LHCN-M2 (cell line): ENCODE data around the gene CAMK2D. TPM values are rescaled to one million over a fixed set of nuclear protein-coding genes. Genes with fewer than 3 reads are reported as not detected.
A peak's percentile ranks its signal among the peaks of the same experiment; 100 is the strongest.
"Not testable (repeated sequence)": the region's sequence is repeated elsewhere in the genome, so short reads cannot be mapped to it uniquely, and the experiment has no call there.

ENCODE experiments used
- DNase-seq: peaks from one replicate; pipeline ENCODE4 v3.0.0-alpha.2; 2012; ENCODE audit warnings: low read depth
- polyA plus RNA-seq: library from polyadenylated mRNA; unstranded; fragments of >200 nt; gene quantifications from one replicate; pipeline ENCODE4 v1.2.1, GENCODE V29; 2012; ENCODE audit warnings: missing spikeins
- total RNA-seq: library from RNA; depleted of rRNA; stranded (reverse); fragments of >200 nt; gene quantifications from 2 replicates; pipeline ENCODE4 v1.2.3, GENCODE V29; 2014; rRNA removed

CAMK2D gene
- total RNA-seq: 73.6 and 99.8 TPM in 2 replicates
- polyA plus RNA-seq: 43.6 TPM

DNA sequence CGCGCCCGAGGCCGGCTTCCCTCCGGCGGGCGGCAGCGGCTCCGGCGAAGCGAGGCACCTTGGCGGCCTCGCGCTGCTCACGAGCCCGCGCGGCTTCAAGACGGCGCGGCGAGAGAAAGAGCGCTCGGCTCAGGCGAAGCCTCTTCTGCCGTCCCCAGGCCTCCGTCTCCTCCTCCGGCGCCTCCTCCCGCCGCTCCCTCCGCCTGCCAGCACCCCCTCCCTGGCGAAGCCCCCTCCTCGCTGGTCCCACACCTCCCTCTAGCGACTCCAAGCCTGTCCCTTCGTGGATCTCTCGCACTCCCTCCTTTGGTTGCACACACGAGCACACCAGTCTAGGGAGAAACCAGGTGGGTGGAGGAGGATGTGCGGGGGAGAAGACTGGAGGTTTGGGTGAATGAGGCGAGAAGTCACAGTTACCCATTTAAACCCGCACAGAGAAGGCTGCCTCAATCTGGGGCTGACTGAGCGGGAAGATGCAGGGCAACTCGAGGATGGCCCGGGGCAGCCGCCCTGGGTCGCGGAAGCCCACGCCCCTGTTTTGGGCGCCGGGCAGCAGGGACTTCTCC, at the start of gene CAMK2D:
Gene CAMK2D, minus strand, starts transcription at position 119 of the 566 bp plus-strand sequence. CDS start 670 bp downstream, outside the sequence.
- DNase-seq: peak; percentile 91

DNA sequence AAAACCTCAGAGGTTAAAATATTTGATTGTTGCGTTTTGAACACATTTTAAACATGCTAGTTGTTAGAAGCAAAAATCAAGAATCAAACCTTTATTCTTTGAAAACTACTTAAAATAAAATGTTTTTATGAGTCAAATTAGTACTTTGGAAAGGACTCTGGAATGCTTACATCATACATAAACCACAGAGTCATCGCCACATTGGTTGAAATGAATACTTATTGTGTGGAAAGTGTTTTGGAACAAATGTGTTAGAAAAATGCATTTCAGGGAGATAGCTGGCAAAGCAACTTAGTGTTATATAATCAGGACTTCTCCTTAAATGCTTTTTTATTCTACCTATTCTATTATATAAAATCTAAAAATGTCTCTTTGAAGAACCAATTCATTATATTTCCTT, 49.4 kb upstream of the CAMK2D start:
- peak; percentile 80 for DNase-seq

DNA sequence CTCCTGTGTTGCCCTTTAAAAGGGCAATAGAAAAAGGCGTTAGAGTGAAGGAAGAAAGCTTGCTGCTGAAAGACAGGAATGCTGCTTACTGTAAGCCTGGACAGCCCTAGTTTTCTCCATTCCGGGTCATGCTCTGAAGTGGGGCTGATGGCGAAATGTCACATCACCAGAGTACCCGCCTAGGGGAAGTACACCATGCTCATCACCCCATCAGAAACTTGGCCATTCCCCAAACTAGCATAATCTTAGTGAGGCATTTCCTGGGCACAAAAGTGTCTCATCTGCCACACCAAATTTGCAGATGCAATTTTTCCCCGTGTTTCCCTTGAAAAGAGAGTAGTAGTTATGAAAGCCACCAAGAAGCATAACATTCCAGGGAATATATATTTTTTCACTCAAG, 47.8 kb upstream of the CAMK2D start:
- peak; percentile 78 for DNase-seq

- DNase-seq: no peak
These were observed 45.3 kb upstream of the CAMK2D start for GRCh38 chr4:113806850-113807249.

DNA sequence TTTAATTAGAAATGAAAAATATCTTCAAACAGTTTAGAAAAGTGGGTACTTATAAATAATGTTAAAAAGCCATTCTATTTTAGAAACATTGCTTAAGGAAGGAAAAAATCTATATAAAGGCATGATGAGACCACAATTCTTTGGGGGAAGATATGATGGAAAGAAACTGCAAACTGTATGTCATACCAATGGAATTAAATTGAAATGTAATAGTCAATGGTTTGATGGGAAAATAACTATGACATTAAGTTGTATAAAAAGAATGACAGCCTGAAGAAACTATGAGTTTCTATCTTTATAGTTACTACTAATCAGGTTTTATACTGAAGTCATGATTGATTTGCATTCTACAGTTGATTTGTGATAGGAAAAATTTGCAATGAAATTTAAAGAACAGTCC, 40.3 kb upstream of the CAMK2D start:
- no peak for DNase-seq

DNA sequence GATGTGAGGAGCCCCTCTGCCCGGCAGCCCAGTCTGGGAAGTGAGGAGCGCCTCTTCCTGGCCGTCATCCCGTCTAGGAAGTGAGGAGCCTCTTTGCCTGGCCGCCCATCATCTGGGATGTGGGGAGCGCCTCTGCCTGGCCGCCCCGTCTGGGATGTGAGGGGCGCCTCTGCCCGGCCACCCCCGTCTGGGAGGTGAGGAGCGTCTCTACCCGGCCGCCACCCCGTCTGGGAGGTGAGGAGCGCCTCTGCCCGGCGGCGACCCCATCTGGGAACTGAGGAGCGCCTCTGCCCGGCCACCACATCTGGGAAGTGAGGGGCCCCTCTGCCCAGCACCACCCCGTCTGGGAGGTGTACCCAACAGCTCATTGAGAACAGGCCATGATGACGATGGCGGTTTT, 34.8 kb upstream of the CAMK2D start:
- DNase-seq: not testable (repeated sequence)

DNA sequence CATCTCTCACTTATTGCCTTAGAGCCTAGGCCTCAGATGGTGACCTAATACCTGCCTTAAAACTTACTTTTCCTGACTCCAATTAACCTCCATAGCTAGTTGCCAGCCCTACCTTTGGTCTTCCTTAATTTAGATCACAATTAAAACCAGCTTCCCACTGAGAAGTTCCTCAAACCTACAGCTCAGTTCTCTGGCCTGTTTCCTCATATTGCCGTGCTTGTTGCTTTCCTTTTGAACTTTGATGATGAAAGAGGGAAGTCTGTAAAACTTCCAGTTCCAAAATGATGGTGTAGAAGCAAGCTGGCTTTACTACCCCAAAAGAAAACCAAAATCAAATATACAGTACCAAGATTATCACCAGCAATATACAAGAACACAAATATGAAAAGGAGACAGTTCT, 28.9 kb upstream of the CAMK2D start:
- no peak for DNase-seq

DNA sequence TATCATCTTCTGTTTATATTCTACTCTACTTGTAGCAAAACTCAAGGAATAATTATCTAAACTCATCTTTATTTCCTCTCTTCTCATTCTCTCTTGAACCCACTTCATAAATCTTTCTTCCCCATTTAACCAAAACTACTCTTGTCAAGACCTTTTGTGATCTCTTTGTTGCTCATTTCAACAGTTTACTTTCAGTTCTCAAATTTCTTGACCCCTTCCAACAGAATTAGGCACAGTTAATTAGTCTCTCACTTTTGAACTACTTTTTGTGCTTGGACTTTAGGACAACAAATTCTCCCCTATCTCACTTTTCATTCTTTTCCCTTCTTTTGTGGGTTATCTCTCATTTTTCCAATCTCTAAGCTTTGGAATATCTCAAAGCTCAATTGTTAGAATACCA, 27.4 kb upstream of the CAMK2D start:
- no peak for DNase-seq

GRCh38 chr4:113785781-113786180, 24.2 kb upstream of the CAMK2D start:
- no peak for DNase-seq

GRCh38 chr4:113784497-113785250, 23.1 kb upstream of the CAMK2D start:
- peak; percentile 97 for DNase-seq

- DNase-seq: no peak
These were observed 22.2 kb upstream of the CAMK2D start for GRCh38 chr4:113783701-113784100.

GRCh38 chr4:113783289-113783688, 21.8 kb upstream of the CAMK2D start:
- no peak for DNase-seq

GRCh38 chr4:113781439-113782040, 20.0 kb upstream of the CAMK2D start:
- DNase-seq: peak; percentile 53

DNA sequence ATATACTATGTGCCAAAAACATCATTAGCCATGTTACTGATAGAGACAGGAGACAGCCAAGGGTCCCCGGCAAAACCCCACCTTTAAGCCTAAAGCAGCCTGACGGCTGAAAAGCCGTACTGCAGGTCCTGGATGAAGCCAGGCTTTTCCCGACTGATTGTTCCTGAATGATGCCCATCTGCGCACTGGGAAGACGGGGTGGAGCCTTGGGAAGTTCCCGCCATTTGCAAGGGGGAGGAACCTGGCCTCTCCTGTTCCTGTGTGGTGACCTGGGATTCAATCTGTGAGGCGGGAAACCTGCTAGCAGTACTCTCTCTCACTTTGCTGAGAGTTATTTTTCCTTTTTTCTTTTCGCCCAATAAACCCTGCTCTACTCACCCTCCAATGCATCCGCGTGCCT, 15.1 kb upstream of the CAMK2D start:
- DNase-seq: no peak

- no peak for DNase-seq
These were observed 14.5 kb upstream of the CAMK2D start for GRCh38 chr4:113776016-113776415.

- DNase-seq: no peak
These were observed 12.2 kb upstream of the CAMK2D start for GRCh38 chr4:113773756-113774155.

GRCh38 chr4:113773014-113773413, 11.5 kb upstream of the CAMK2D start:
- DNase-seq: no peak

- no peak for DNase-seq
These were observed 10.8 kb upstream of the CAMK2D start for GRCh38 chr4:113772319-113772718.

DNA sequence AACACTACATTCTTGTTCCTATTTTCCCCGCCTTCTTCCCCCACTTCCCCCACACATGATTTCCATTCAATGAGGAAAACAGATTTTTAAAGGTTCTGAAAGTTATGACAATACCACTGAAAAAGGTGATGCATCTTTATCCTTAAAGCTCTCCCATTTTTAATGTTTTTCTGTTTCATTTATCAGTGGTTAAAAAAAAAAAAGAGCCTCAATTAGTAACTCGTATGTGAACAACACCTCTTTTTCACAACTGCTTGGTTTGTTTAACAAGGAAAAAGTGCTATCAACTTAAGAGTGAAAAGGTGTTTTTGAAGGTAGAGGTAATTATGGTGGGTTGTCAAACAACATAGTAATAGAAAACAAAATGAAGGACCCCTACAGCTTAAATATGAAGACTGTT, 8.2 kb upstream of the CAMK2D start:
- DNase-seq: no peak

DNA sequence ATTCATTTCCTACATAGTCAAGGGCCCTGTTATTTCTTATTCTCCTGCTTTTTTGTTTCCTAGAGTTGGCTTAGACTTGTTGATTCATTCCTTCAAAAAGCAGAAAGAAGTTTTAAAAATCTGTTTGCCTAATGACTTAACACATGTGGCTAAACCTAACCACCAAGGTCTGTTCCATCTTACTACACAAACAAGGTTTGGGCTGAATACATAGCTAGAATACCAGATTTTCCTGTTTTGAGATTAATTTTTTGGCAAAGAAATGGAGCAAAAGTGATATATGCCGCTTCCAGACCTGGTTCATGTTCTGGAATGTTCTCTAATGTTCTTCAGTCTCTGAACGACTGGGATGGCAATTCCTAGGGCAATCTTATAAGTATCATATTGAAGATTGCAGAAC, 7.4 kb upstream of the CAMK2D start:
- no peak for DNase-seq

DNA sequence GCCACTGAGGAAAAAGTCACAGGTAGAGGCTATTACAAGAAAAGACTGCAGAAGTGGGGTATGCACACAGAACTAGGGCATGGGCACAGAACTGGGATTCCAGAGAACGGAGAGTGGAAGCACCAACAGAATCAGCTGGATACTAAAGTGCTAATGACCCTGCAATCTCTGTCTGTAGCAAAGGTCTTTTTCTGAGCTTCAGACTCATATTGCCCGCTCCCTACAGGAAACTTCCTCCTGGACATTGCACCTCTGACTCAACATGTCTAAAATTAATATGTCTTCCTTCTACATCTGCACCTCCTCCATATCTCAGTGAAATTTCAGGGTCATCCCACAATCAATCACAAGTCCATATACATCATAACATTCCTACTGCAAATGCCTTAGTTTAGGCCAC, 5.3 kb upstream of the CAMK2D start:
- DNase-seq: no peak

DNA sequence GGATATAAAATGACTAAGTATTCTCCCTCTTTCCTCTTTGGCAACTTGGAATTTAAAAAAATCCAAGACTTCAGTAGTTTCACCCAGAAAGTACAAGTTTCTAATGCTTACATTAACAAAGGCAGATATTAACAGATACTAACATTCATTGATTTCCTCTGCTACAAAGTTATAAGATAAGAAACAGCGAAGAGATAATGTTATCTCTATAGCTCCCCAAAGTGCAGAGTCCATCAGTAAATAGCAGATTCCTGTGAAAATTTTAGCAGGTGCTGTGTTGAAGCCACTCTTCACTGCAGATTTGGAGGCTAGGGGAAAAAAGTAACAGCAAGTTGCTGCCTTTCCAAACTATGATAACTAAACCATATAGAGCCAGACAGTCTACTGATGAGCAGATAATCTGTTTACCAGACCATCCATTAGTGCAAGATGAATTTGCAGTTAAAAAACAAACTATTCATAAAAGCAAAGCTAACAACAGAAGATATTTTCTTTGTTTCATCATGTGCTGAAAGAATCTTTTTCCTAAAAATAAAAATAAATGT, 3.3 kb upstream of the CAMK2D start:
- DNase-seq: no peak

DNA sequence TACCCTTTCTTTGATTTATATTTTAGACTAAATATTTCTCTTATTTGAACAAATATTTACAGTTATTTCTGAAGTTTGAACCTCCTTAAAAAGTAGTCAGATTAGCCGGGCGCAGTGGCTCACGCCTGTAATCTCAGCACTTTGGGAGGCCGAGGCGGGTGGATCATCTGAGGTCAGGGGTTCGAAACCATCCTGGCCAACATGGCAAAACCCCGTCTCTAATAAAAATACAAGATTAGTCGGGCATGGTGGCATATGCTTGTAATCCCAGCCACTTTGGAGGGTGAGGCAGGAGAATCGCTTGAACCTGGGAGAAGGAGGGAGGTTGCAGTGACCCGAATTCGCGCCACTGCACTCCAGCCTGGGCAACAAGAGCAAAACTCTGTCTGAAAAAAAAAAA, 2.4 kb upstream of the CAMK2D start:
- DNase-seq: not testable (repeated sequence)
